Adrenal gland (tissue), 12 donors: ENCODE results near the gene CAPRIN1. TPM values are rescaled to one million over a fixed set of nuclear protein-coding genes. Genes with fewer than 3 reads are reported as not detected.

ENCODE experiments used
- DNase-seq, 7 donors: peaks; one replicate each; pipeline ENCODE4 v3.0.0-alpha.2; 2019 to 2020
- H3K27ac ChIP-seq, 5 donors: fragments of 200-600 bp; sonication (generic) in 4 of 5; 1 replicate in 3 of 5; 2 replicates in 2 of 5; pipeline versions ENCODE4 v1.5.1 to v1.8.0; 2016 to 2020; ENCODE audit warnings: mild to moderate bottlenecking in 1 of 5
- H3K27me3 ChIP-seq: fragments of 200-600 bp; 2 replicates; pipeline ENCODE4 v1.8.0; 2021
- H3K36me3 ChIP-seq, 2 donors: fragments of 200-600 bp; replicated peaks in 1 of 2; 1 replicate in 1 of 2; 2 replicates in 1 of 2; pipeline versions ENCODE4 v1.5.1 to v1.8.0; 2018 to 2022
- H3K4me1 ChIP-seq, 2 donors: fragments of 200-600 bp; replicated peaks in 1 of 2; 1 replicate in 1 of 2; 2 replicates in 1 of 2; pipeline versions ENCODE4 v1.5.1 to v1.8.0; 2018 to 2021
- H3K4me3 ChIP-seq, 4 donors: fragments of 200-600 bp; sonication (generic) in 3 of 4; one replicate each; pipeline ENCODE4 v1.5.1; 2016 to 2018
- H3K9me3 ChIP-seq, 3 donors: fragments of 200-600 bp; sonication (generic) in 1 of 3; replicated peaks in 1 of 3; 1 replicate in 2 of 3; 2 replicates in 1 of 3; pipeline versions ENCODE4 v1.5.1 to v1.8.0; 2016 to 2021
- CTCF ChIP-seq, 6 experiments: fragments of 450-650 bp in 4 of 6; fragments of 200-600 bp in 2 of 6; sonication (generic) in 1 of 6; IDR thresholded peaks; 1 replicate in 5 of 6; 2 replicates in 1 of 6; pipeline versions ENCODE4 v1.5.1 to v1.8.0; 2016 to 2021; ENCODE audit warnings: antibody characterized with exemption in 6 of 6, mild to moderate bottlenecking in 2 of 6, moderate library complexity in 1 of 6
- POLR2A ChIP-seq, 2 donors: fragments of 450-650 bp; IDR thresholded peaks; one replicate each; pipeline ENCODE4 v1.6.1; 2017; ENCODE audit warnings: antibody characterized with exemption in 2 of 2, mild to moderate bottlenecking in 2 of 2, moderate library complexity in 1 of 2
- WGBS, 4 donors: extraction: QIAGEN DNeasy Blood & Tissue Kit in 2 of 4; methylation state at CpG; one replicate each; pipeline versions ENCODE4 v1.1.5 to v1.1.7; 2013 to 2017; 5-methylcytosine and 5-hydroxymethylcytosine counted together
- intact Hi-C, 2 donors: fragments of 100-400 bp; cut with DNase I; formaldehyde crosslinking; loops; one replicate each; pipeline versions ENCODE4 v1.14.1 to v1.15.0; 2022 to 2023
- polyA plus RNA-seq, 3 donors: library from polyadenylated mRNA; stranded (reverse); fragments of 200-250 nt in 2 of 3; fragments of 350-450 nt in 1 of 3; fragmentation: Illumina TruSeq in 1 of 3; extraction: RNeasy Lipid Tissue Mini Kit (QIAGEN cat#74804) in 1 of 3; gene quantifications; one replicate each; pipeline ENCODE4 v1.2.3, GENCODE V29; 2013 to 2014
- total RNA-seq, 9 donors: library from RNA; depleted of rRNA in 4 of 9; stranded (reverse); fragments of >200 nt in 4 of 9; fragments of 120-200 nt in 1 of 9; fragmentation: NEBNext Ultra II Directional in 1 of 9; extraction: Animal tissue kit (Norgen Biotek cat#: 25700) in 1 of 9; gene quantifications; one replicate each; pipeline versions ENCODE4 v1.1.0 to v1.2.4, GENCODE V29; 2013 to 2023
- donor health status: healthy with polysubstance abuse.
- donor health status: Bipolar disorder and iron deficiency.
- donor health status: DM: yes; HTN: yes; CAD: no.
- donor health status: DM: no; HTN: no; CAD: no.
- donor health status: DM: no; HTN: no; CAD: no.
- donor health status: DM: yes; HTN: yes; CAD: no.

CAPRIN1 gene
- total and polyA plus RNA-seq, 12 donors = 42.4 to 202 (median 149) TPM

DNA sequence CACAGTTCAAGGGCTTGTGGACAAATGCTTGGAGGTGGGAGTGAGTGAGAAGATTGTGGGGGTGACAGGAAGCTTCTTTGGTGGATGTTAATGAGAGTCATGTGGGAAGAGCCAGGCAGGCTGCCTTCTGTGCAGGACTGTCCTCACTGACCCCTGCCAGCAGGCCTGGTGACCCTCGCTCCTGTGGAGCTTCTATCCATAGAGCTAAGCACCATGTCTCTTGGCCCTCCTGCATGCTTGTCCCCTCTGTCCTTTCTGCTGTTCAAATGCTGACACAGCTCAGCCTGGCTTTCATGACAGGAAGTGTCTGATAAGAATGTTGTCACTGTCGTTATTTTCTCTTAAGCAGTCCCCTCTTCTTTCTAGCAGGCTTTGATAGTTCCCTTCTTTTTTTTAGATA lies 91.5 kb downstream of the CAPRIN1 start:
- intact Hi-C loops = loop anchor here in 1 of 2 donors (10.0 kb wide), 1 partner anchor 148 kb away; no protein-coding TSS in a partner anchor
- peaks cover 0 to 95% of the 10 kb centered on the region in 2 donors for H3K36me3 ChIP-seq
- no peak for DNase-seq

DNA sequence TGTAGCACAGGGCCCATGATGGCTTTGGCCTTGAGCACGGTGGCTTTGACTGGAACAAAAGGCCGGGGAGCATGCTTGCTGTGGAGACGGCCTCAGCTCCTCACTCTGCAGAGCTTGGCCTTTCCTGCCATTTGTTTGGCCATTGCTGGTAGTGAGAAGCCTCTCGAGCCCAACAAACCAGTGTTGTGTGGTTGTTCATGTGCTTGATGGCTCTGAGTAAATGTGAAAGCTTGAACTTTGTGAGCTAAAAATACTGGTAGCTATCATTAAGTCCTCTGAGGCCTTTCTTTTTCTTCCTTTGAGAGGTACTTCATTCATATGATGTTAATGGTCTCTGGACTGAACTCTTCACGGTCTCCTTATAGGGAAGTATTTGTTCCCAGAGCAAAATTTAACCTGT lies 93.5 kb downstream of the CAPRIN1 start:
- no peaks in the 10 kb centered on the region for H3K4me1 ChIP-seq
- WGBS, 4 donors = 64 to 82% (median 70%) methylated on average over 2 to 5 of the region's 5 CpGs
- peaks cover 0 to 93% of the 10 kb centered on the region in 2 donors for H3K36me3 ChIP-seq
- no peak overlapping the region for H3K27ac ChIP-seq
- no peaks in the 10 kb centered on the region for H3K9me3 ChIP-seq
- H3K27me3 ChIP-seq = no peaks in the 10 kb centered on the region
- no peak for DNase-seq
- TF ChIP-seq POLR2A (IDR thresholded peaks at IDR 0.05) (no peak), CTCF (IDR thresholded peaks at IDR 0.05) (no peak)
- no peak overlapping the region for H3K4me3 ChIP-seq
- intact Hi-C loops = loop anchor here in 1 of 2 donors (10.0 kb wide), 1 partner anchor 150 kb away; no protein-coding TSS in a partner anchor

More for the DNA sequence above, 91.5 kb downstream of the CAPRIN1 start:
- H3K4me3 ChIP-seq = no peak overlapping the region
- no peaks in the 10 kb centered on the region for H3K9me3 ChIP-seq
- H3K27ac ChIP-seq = no peak overlapping the region
- WGBS, 4 donors = 65 to 79% (median 74%) methylated on average over 2 of the region's 2 CpGs
- no peaks in the 10 kb centered on the region for H3K27me3 ChIP-seq
- no peak for TF ChIP-seq CTCF (IDR thresholded peaks at IDR 0.05)
- TF ChIP-seq POLR2A (IDR thresholded peaks at IDR 0.05) = no peak
- no peaks in the 10 kb centered on the region for H3K4me1 ChIP-seq

DNA sequence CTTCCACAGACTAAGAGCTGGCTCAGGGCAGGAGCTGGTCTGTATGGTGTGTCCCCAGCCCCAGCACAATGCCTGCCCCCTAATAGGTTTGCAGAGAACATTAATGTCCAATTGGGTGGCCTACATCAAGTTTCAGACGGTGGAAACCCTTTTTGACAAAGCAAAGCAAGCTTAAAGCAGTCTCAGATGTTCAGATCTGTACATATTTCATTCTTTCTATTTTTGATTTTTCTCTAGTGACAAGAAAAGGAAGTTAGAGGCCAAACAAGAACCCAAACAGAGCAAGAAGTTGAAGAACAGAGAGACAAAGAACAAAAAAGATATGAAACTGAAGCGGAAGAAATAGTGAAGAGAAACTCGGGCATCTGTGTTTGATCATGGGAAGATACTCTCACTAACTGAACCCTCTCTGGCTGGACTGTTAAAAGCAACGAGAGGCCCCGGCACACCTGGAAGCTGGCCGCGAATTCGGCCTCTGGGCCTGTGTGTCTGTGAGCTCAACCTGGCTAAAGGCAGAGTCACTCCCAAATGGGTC lies 94.4 kb downstream of the CAPRIN1 start:
- no peaks in the 10 kb centered on the region for H3K9me3 ChIP-seq
- no peak overlapping the region for H3K27ac ChIP-seq
- H3K36me3 ChIP-seq = peaks cover 0 to 85% of the 10 kb centered on the region in 2 donors
- intact Hi-C loops = loop anchor here in 1 of 2 donors (10.0 kb wide), 1 partner anchor 151 kb away; no protein-coding TSS in a partner anchor
- no peak for DNase-seq
- H3K4me3 ChIP-seq = no peak overlapping the region
- TF ChIP-seq CTCF (IDR thresholded peaks at IDR 0.05) (no peak), POLR2A (IDR thresholded peaks at IDR 0.05) (no peak)
- peaks cover 0 to 7% of the 10 kb centered on the region in 2 donors for H3K4me1 ChIP-seq
- H3K27me3 ChIP-seq = no peaks in the 10 kb centered on the region
- 75 to 85% (median 82%) methylated on average over 8 of the region's 8 CpGs for WGBS, 4 donors

DNA sequence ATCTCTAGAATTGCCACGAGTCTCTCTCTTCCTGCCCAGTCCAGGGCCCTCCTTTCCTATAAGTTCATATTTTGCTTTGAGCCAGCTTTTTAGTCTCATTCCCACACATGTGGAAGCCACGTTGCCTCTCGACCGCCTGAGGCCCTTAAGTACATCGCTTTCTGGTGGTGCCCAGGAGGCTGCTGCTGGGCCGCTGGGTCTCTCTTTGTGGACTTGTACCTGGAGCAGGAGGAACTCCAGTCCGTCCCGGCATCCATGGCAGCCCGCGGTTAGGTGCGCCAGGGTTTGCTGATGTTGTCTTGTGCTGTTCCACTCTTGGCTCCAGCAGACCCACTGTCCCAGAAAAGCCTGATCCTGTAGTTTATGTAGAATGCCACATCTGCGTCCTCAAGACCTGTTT lies 94.9 kb downstream of the CAPRIN1 start:
- WGBS, 4 donors = 92 to 96% (median 93%) methylated on average over 12 of the region's 12 CpGs
- Histone ChIP-seq H3K27ac (no peak overlapping the region), H3K4me3 (no peak overlapping the region), H3K36me3 (peaks cover 0 to 82% of the 10 kb centered on the region in 2 donors), H3K4me1 (peaks cover 0 to 9% of the 10 kb centered on the region in 2 donors), H3K27me3 (no peaks in the 10 kb centered on the region), H3K9me3 (no peaks in the 10 kb centered on the region)
- DNase-seq = no peak
- intact Hi-C loops = loop anchor here in 1 of 2 donors (10.0 kb wide), 1 partner anchor 152 kb away; no protein-coding TSS in a partner anchor
- TF ChIP-seq CTCF (IDR thresholded peaks at IDR 0.05) (no peak), POLR2A (IDR thresholded peaks at IDR 0.05) (no peak)
